Measurements from ENCODE around the gene PGP. TPM values are rescaled to one million over a fixed set of nuclear protein-coding genes. Genes with fewer than 3 reads are reported as not detected.

The PGP gene
- total and polyA plus RNA-seq, 10 of the 15 experiments (the other 5 are each of a cell fraction or from before 2014, with no cell fraction given), result 0.42 to 28.0 (median 12.1) TPM

- Histone ChIP-seq H3K79me2 (ENCODE audit: control insufficient read depth, insufficient read depth, low read length) (peaks cover 60% of the 10 kb centered on the region), H3K4me3 (no peak overlapping the region), H3K27ac (ENCODE audit: control insufficient read depth, insufficient read depth) (no peak overlapping the region), H3K4me2 (ENCODE audit: control insufficient read depth, insufficient read depth) (no peak overlapping the region), H3K36me3 (ENCODE audit: control insufficient read depth in 2 of 2, insufficient read depth in 2 of 2, low read length in 1 of 2) (peaks cover 6 to 11% of the 10 kb centered on the region in 2 experiments; a peak in 3 of 4 replicates), H4K20me1 (ENCODE audit: control insufficient read depth, insufficient read depth) (no peaks in the 10 kb centered on the region), H3K9me3 (replicated peaks; ENCODE audit: control insufficient read depth, insufficient read depth, low read length) (no peaks in the 10 kb centered on the region; the same call in 2 of the 3 replicates), H3K4me1 (ENCODE audit: control insufficient read depth, insufficient read depth, low read length) (peaks cover 23% of the 10 kb centered on the region), H3K27me3 (replicated peaks in 1 of 2; ENCODE audit: control insufficient read depth in 2 of 2, insufficient read depth in 2 of 2, low read length in 1 of 2) (no peaks in the 10 kb centered on the region), H3K9ac (ENCODE audit: control insufficient read depth, insufficient read depth, low read length) (no peak overlapping the region), H2AFZ (ENCODE audit: control insufficient read depth, low read depth, low read length) (no peak overlapping the region)
- BruUV-seq (replicated peaks), result no TSS peak
- ATAC-seq (no peak), DNase-seq (ENCODE audit: low read depth, low spot score) (no peak), FAIRE-seq (no peak)
- WGBS (ENCODE audit: insufficient coverage, insufficient replicate concordance, low lambda C conversion rate, missing lambda C conversion rate), result 83% methylated on average over 10 of the region's 10 CpGs
- intact Hi-C loops (cut with micrococcal nuclease; ENCODE audit: unreplicated experiment) (no loop called here), in situ Hi-C loops (cut with MboI) (no loop called here)
- CTCF ChIA-PET, result interaction anchor here (0.8 to 1.9 kb wide), 2 partner anchors 9 to 21 kb away, joined by 4 to 5 read pairs; no protein-coding TSS in a partner anchor
- no peak for TF ChIP-seq YBX1 (IDR thresholded peaks at IDR 0.05)
- no peak for TF ChIP-seq NRF1 (conservative IDR thresholded peaks at IDR 0.05; ENCODE audit: low read depth, low read length)
- TF ChIP-seq ESRRA (IDR thresholded peaks at IDR 0.05; ENCODE audit: low read length), result no peak
- POLR2A ChIA-PET, result no interaction called here
- SMC1A ChIA-PET (ENCODE audit: uncharacterized antibody, unreplicated experiment), result no interaction called here
- RAD21 ChIA-PET (ENCODE audit: unreplicated experiment), result no interaction called here
Observed at GRCh38 chr16:2161911-2162310, 52.7 kb downstream of the PGP start.

Other genes with a start within 250 kb of the PGP start
Only the 7 nearest of the 23 such genes appear.
- 0.05 and 0.11 TPM in 2 replicates for gene CASKIN1, start 18.2 kb downstream of the PGP start, total RNA-seq (2014; rRNA removed)
- gene CASKIN1, start 18.2 kb downstream of the PGP start, total RNA-seq (2014; rRNA removed; fragmentation: Illumina TruSeq; extraction: Trizol), result not detected in 2 replicates
- 0.33 and 0.53 TPM in 2 replicates for gene CASKIN1, start 18.2 kb downstream of the PGP start, total RNA-seq (2021)
- 0.03 TPM in 2 replicates for gene CASKIN1, start 18.2 kb downstream of the PGP start, polyA plus RNA-seq (2011; rRNA removed)
- not detected in 2 replicates for gene CASKIN1, start 18.2 kb downstream of the PGP start, polyA plus RNA-seq (2014; fragmentation: Illumina TruSeq; extraction: Trizol)
- gene CASKIN1, start 18.2 kb downstream of the PGP start, polyA plus RNA-seq (2014; fragmentation: Nextera tagmentation; extraction: Ambion mirVana), result under 1 TPM in 1 of 2 experiments, not detected in 1; 0.08 TPM
- gene CASKIN1, start 18.2 kb downstream of the PGP start, polyA plus RNA-seq (2014; rRNA removed), result 0.15 and 0.32 TPM in 2 replicates
- gene CASKIN1, start 18.2 kb downstream of the PGP start, polyA plus RNA-seq (2016; fragmentation: Nextera tagmentation; extraction: Ambion mirVana), result not detected
- gene MLST8, start 9.4 kb downstream of the PGP start, total RNA-seq (2014; rRNA removed), result 72.0 and 80.9 TPM in 2 replicates
- 9.8 and 11.0 TPM in 2 replicates for gene MLST8, start 9.4 kb downstream of the PGP start, total RNA-seq (2014; rRNA removed; fragmentation: Illumina TruSeq; extraction: Trizol)
- 73.7 and 75.4 TPM in 2 replicates for gene MLST8, start 9.4 kb downstream of the PGP start, total RNA-seq (2021)
- gene MLST8, start 9.4 kb downstream of the PGP start, polyA plus RNA-seq (2011; rRNA removed), result 22.4 and 53.0 TPM in 2 replicates
- 5.7 and 29.1 TPM in 2 replicates for gene MLST8, start 9.4 kb downstream of the PGP start, polyA plus RNA-seq (2014; fragmentation: Illumina TruSeq; extraction: Trizol)
- gene MLST8, start 9.4 kb downstream of the PGP start, polyA plus RNA-seq (2014; fragmentation: Nextera tagmentation; extraction: Ambion mirVana), result 1 to 10 TPM; 1.0 to 6.3 TPM
- 114 and 124 TPM in 2 replicates for gene MLST8, start 9.4 kb downstream of the PGP start, polyA plus RNA-seq (2014; rRNA removed)
- gene MLST8, start 9.4 kb downstream of the PGP start, polyA plus RNA-seq (2016; fragmentation: Nextera tagmentation; extraction: Ambion mirVana), result 100 to 1,000 TPM; 111 to 114 TPM
- 9.1 and 9.6 TPM in 2 replicates for gene BRICD5, start 4.0 kb downstream of the PGP start, total RNA-seq (2014; rRNA removed)
- 1.5 and 2.7 TPM in 2 replicates for gene BRICD5, start 4.0 kb downstream of the PGP start, total RNA-seq (2014; rRNA removed; fragmentation: Illumina TruSeq; extraction: Trizol)
- gene BRICD5, start 4.0 kb downstream of the PGP start, total RNA-seq (2021), result 5.3 and 5.8 TPM in 2 replicates
- 0.66 and 1.5 TPM in 2 replicates for gene BRICD5, start 4.0 kb downstream of the PGP start, polyA plus RNA-seq (2011; rRNA removed)
- 1.5 TPM in 1 of 2 replicates, not detected in the other for gene BRICD5, start 4.0 kb downstream of the PGP start, polyA plus RNA-seq (2014; fragmentation: Illumina TruSeq; extraction: Trizol)
- under 1 TPM in 1 of 2 experiments, not detected in 1; 0.58 TPM for gene BRICD5, start 4.0 kb downstream of the PGP start, polyA plus RNA-seq (2014; fragmentation: Nextera tagmentation; extraction: Ambion mirVana)
- gene BRICD5, start 4.0 kb downstream of the PGP start, polyA plus RNA-seq (2014; rRNA removed), result 7.5 and 11.6 TPM in 2 replicates
- gene BRICD5, start 4.0 kb downstream of the PGP start, polyA plus RNA-seq (2016; fragmentation: Nextera tagmentation; extraction: Ambion mirVana), result 1 to 10 TPM in 1 of 2 experiments, under 1 TPM in 1; 0.84 to 1.1 TPM
- 26.0 and 36.5 TPM in 2 replicates for gene E4F1, start 8.8 kb upstream of the PGP start, total RNA-seq (2014; rRNA removed)
- gene E4F1, start 8.8 kb upstream of the PGP start, total RNA-seq (2014; rRNA removed; fragmentation: Illumina TruSeq; extraction: Trizol), result 6.0 and 6.9 TPM in 2 replicates
- 27.8 and 33.2 TPM in 2 replicates for gene E4F1, start 8.8 kb upstream of the PGP start, total RNA-seq (2021)
- gene E4F1, start 8.8 kb upstream of the PGP start, polyA plus RNA-seq (2011; rRNA removed), result 3.1 and 10.8 TPM in 2 replicates
- 0.32 and 2.3 TPM in 2 replicates for gene E4F1, start 8.8 kb upstream of the PGP start, polyA plus RNA-seq (2014; fragmentation: Illumina TruSeq; extraction: Trizol)
- gene E4F1, start 8.8 kb upstream of the PGP start, polyA plus RNA-seq (2014; fragmentation: Nextera tagmentation; extraction: Ambion mirVana), result 1 to 10 TPM in 1 of 2 experiments, under 1 TPM in 1; 0.23 to 2.1 TPM
- 26.7 and 34.0 TPM in 2 replicates for gene E4F1, start 8.8 kb upstream of the PGP start, polyA plus RNA-seq (2014; rRNA removed)
- gene E4F1, start 8.8 kb upstream of the PGP start, polyA plus RNA-seq (2016; fragmentation: Nextera tagmentation; extraction: Ambion mirVana), result 10 to 100 TPM; 18.2 to 25.6 TPM
- gene DNASE1L2, start 21.6 kb upstream of the PGP start, total RNA-seq (2014; rRNA removed), result 0.71 and 1.2 TPM in 2 replicates
- 0.22 and 0.23 TPM in 2 replicates for gene DNASE1L2, start 21.6 kb upstream of the PGP start, total RNA-seq (2014; rRNA removed; fragmentation: Illumina TruSeq; extraction: Trizol)
- 0.93 and 1.5 TPM in 2 replicates for gene DNASE1L2, start 21.6 kb upstream of the PGP start, total RNA-seq (2021)
- 0.36 and 0.76 TPM in 2 replicates for gene DNASE1L2, start 21.6 kb upstream of the PGP start, polyA plus RNA-seq (2011; rRNA removed)
- 0.06 TPM in 1 of 2 replicates, not detected in the other for gene DNASE1L2, start 21.6 kb upstream of the PGP start, polyA plus RNA-seq (2014; fragmentation: Illumina TruSeq; extraction: Trizol)
- gene DNASE1L2, start 21.6 kb upstream of the PGP start, polyA plus RNA-seq (2014; fragmentation: Nextera tagmentation; extraction: Ambion mirVana), result under 1 TPM; 0.10 to 0.13 TPM
- 0.79 and 1.7 TPM in 2 replicates for gene DNASE1L2, start 21.6 kb upstream of the PGP start, polyA plus RNA-seq (2014; rRNA removed)
- gene DNASE1L2, start 21.6 kb upstream of the PGP start, polyA plus RNA-seq (2016; fragmentation: Nextera tagmentation; extraction: Ambion mirVana), result under 1 TPM; 0.20 to 0.36 TPM
- 40.3 and 55.7 TPM in 2 replicates for gene ECI1, start 36.7 kb upstream of the PGP start, total RNA-seq (2014; rRNA removed)
- 12.7 and 13.5 TPM in 2 replicates for gene ECI1, start 36.7 kb upstream of the PGP start, total RNA-seq (2014; rRNA removed; fragmentation: Illumina TruSeq; extraction: Trizol)
- 61.0 and 62.1 TPM in 2 replicates for gene ECI1, start 36.7 kb upstream of the PGP start, total RNA-seq (2021)
- gene ECI1, start 36.7 kb upstream of the PGP start, polyA plus RNA-seq (2011; rRNA removed), result 18.1 and 35.8 TPM in 2 replicates
- gene ECI1, start 36.7 kb upstream of the PGP start, polyA plus RNA-seq (2014; fragmentation: Illumina TruSeq; extraction: Trizol), result 1.7 and 7.2 TPM in 2 replicates
- gene ECI1, start 36.7 kb upstream of the PGP start, polyA plus RNA-seq (2014; fragmentation: Nextera tagmentation; extraction: Ambion mirVana), result 10 to 100 TPM in 1 of 2 experiments, 1 to 10 TPM in 1; 2.2 to 13.8 TPM
- gene ECI1, start 36.7 kb upstream of the PGP start, polyA plus RNA-seq (2014; rRNA removed), result 65.2 and 71.9 TPM in 2 replicates
- gene ECI1, start 36.7 kb upstream of the PGP start, polyA plus RNA-seq (2016; fragmentation: Nextera tagmentation; extraction: Ambion mirVana), result 10 to 100 TPM; 12.7 to 82.1 TPM
- 169 and 185 TPM in 2 replicates for gene RNPS1, start 53.3 kb upstream of the PGP start, total RNA-seq (2014; rRNA removed)
- gene RNPS1, start 53.3 kb upstream of the PGP start, total RNA-seq (2014; rRNA removed; fragmentation: Illumina TruSeq; extraction: Trizol), result 125 and 137 TPM in 2 replicates
- 246 and 258 TPM in 2 replicates for gene RNPS1, start 53.3 kb upstream of the PGP start, total RNA-seq (2021)
- 96.9 and 128 TPM in 2 replicates for gene RNPS1, start 53.3 kb upstream of the PGP start, polyA plus RNA-seq (2011; rRNA removed)
- 79.8 and 192 TPM in 2 replicates for gene RNPS1, start 53.3 kb upstream of the PGP start, polyA plus RNA-seq (2014; fragmentation: Illumina TruSeq; extraction: Trizol)
- gene RNPS1, start 53.3 kb upstream of the PGP start, polyA plus RNA-seq (2014; fragmentation: Nextera tagmentation; extraction: Ambion mirVana), result 10 to 100 TPM; 38.2 to 63.5 TPM
- gene RNPS1, start 53.3 kb upstream of the PGP start, polyA plus RNA-seq (2014; rRNA removed), result 276 and 288 TPM in 2 replicates
- 100 to 1,000 TPM; 358 to 359 TPM for gene RNPS1, start 53.3 kb upstream of the PGP start, polyA plus RNA-seq (2016; fragmentation: Nextera tagmentation; extraction: Ambion mirVana)